ENCODE measurements around the gene KCNG4. TPM values are rescaled to one million over a fixed set of nuclear protein-coding genes. Genes with fewer than 3 reads are reported as not detected.
A peak's percentile ranks its signal among the peaks of the same experiment; 100 is the strongest.

KCNG4 gene
- total and polyA plus RNA-seq, 2 of the 8 experiments (the other 6 are each of a cell fraction or from before 2014, with no cell fraction given) = not detected

GRCh38 chr16:84175350-84176081, 64.3 kb downstream of the KCNG4 start:
- no peak overlapping the region for H3K56ac ChIP-seq (replicated peaks; ENCODE audit: insufficient read length, low read depth, low read length)
- peaks cover 0 to 2% of the 10 kb centered on the region in 2 experiments for H4K20me1 ChIP-seq (replicated peaks in 1 of 2; ENCODE audit: control insufficient read depth in 1 of 2, insufficient read depth in 2 of 2, low read length in 2 of 2)
- H2AK5ac ChIP-seq (ENCODE audit: low read depth, low read length) = no peak overlapping the region
- H3K4me3 ChIP-seq (ENCODE audit: extremely low read depth in 1 of 4, insufficient read depth in 2 of 4, low read depth in 3 of 4, low read length in 4 of 4) = no peak overlapping the region
- H2BK15ac ChIP-seq (ENCODE audit: low read length) = no peak overlapping the region
- H3K9me3 ChIP-seq (ENCODE audit: insufficient read depth in 2 of 2, low read depth in 1 of 2, low read length in 1 of 2) = no peaks in the 10 kb centered on the region
- peak overlapping the region; percentile 72; the same call in 1 of the 2 replicates for H4K8ac ChIP-seq (ENCODE audit: extremely low read depth, insufficient read depth, low read length)
- FAIRE-seq (peak; percentile 24), DNase-seq (ENCODE audit: low read depth in 1 of 2, low spot score in 2 of 2) (peak; percentile 34 to 90)
- H3K23me2 ChIP-seq (ENCODE audit: low read depth, low read length) = no peaks in the 10 kb centered on the region
- ChIA-PET CTCF (ENCODE audit: partially characterized antibody) (interaction anchor here (0.6 to 8.9 kb wide), 48 partner anchors 8 to 520 kb away, joined by 3 to 93 read pairs (median 4); partner anchors contain the start of genes DNAAF1, HSDL1, MBTPS1 and TAF1C), POLR2A (ENCODE audit: partially characterized antibody) (interaction anchor here (0.6 to 5.9 kb wide), 9 partner anchors 8 to 105 kb away, joined by 3 to 35 read pairs (median 4); partner anchors contain the start of gene MBTPS1)
- H3K36me3 ChIP-seq (ENCODE audit: control insufficient read depth in 2 of 4, insufficient read depth in 4 of 4, low read length in 3 of 4) = peaks cover 0 to 18% (median 11%) of the 10 kb centered on the region in 4 experiments; a peak in 6 of 8 replicates
- no peak overlapping the region for H4K5ac ChIP-seq (ENCODE audit: insufficient read length, low read depth, low read length)
- H2BK120ac ChIP-seq (replicated peaks; ENCODE audit: low read depth, low read length) = no peak overlapping the region
- no peak overlapping the region for H3K9ac ChIP-seq (replicated peaks in 1 of 4; ENCODE audit: extremely low read depth in 1 of 4, low read depth in 3 of 4, low read length in 3 of 4)
- no peaks in the 10 kb centered on the region for H3K27me3 ChIP-seq (replicated peaks in 1 of 4; ENCODE audit: control insufficient read depth in 3 of 4, extremely low read depth in 1 of 4, insufficient read depth in 3 of 4, low read length in 3 of 4)
- no peak overlapping the region for H2AFZ ChIP-seq (ENCODE audit: low read length)
- no peak overlapping the region for H3K18ac ChIP-seq (ENCODE audit: extremely low read depth, low read length)
- H3K4ac ChIP-seq (replicated peaks; ENCODE audit: insufficient read length, low read depth, low read length) = no peak overlapping the region
- H3K4me2 ChIP-seq (ENCODE audit: insufficient read depth in 1 of 2, low read depth in 2 of 2, low read length in 2 of 2) = no peak overlapping the region
- 49% methylated on average over 10 of the region's 10 CpGs; no CpG with 5 or more reads in 1 of the 2 experiments for WGBS, 2 experiments (ENCODE audit: extremely low coverage in 1 of 2, insufficient coverage in 1 of 2, insufficient read length in 1 of 2, insufficient replicate concordance in 2 of 2, low coverage in 1 of 2, low lambda C conversion rate in 2 of 2, missing lambda C conversion rate in 1 of 2)
- H4K91ac ChIP-seq (replicated peaks; ENCODE audit: insufficient read length, low read length) = no peak overlapping the region
- H2BK12ac ChIP-seq (ENCODE audit: low read depth, low read length) = no peak overlapping the region
- H3K27ac ChIP-seq (ENCODE audit: low read depth, low read length) = no peak overlapping the region
- H3K79me1 ChIP-seq (ENCODE audit: low read depth, low read length) = no peaks in the 10 kb centered on the region
- H2BK20ac ChIP-seq (ENCODE audit: low read length) = no peak overlapping the region
- no peaks in the 10 kb centered on the region for H3K4me1 ChIP-seq (replicated peaks in 1 of 4; ENCODE audit: control insufficient read depth in 3 of 4, insufficient read depth in 4 of 4, low read length in 3 of 4)
- H2BK5ac ChIP-seq (ENCODE audit: low read depth, low read length) = no peak overlapping the region
- H3K14ac ChIP-seq (ENCODE audit: insufficient read length) = no peak overlapping the region
- H3K23ac ChIP-seq (ENCODE audit: insufficient read length) = no peak overlapping the region
- H3K79me2 ChIP-seq (ENCODE audit: control insufficient read depth in 1 of 2, insufficient read depth in 2 of 2, low read length in 2 of 2) = no peaks in the 10 kb centered on the region
- TF ChIP-seq SAP30 (IDR thresholded peaks at IDR 0.05; ENCODE audit: insufficient read depth, insufficient replicate concordance, low read length) = no peak
- peak; percentile 53; the same call in 1 of the 2 replicates for TF ChIP-seq USF2 (IDR thresholded peaks at IDR 0.05; ENCODE audit: low read length)
- no peak for TF ChIP-seq KDM1A (IDR thresholded peaks at IDR 0.05; ENCODE audit: borderline replicate concordance, low read length)
- no peak for TF ChIP-seq KDM4A (IDR thresholded peaks at IDR 0.05; ENCODE audit: low read depth, low read length, severe bottlenecking)
- no peak for TF ChIP-seq SP1 (IDR thresholded peaks at IDR 0.05; ENCODE audit: low read depth, low read length)
- peak; percentile 29 for TF ChIP-seq POLR2AphosphoS5 (IDR thresholded peaks at IDR 0.05; ENCODE audit: low read depth, low read length)
- no peak for TF ChIP-seq PHF8 (conservative IDR thresholded peaks at IDR 0.05; ENCODE audit: low read depth, low read length)
- TF ChIP-seq CTBP2 (IDR thresholded peaks at IDR 0.05; ENCODE audit: borderline replicate concordance, insufficient read depth, insufficient read length, low read length) = no peak

All from H1 (cell line).